ENCODE data around the gene RCAN1.

Gene RCAN1

DNA sequence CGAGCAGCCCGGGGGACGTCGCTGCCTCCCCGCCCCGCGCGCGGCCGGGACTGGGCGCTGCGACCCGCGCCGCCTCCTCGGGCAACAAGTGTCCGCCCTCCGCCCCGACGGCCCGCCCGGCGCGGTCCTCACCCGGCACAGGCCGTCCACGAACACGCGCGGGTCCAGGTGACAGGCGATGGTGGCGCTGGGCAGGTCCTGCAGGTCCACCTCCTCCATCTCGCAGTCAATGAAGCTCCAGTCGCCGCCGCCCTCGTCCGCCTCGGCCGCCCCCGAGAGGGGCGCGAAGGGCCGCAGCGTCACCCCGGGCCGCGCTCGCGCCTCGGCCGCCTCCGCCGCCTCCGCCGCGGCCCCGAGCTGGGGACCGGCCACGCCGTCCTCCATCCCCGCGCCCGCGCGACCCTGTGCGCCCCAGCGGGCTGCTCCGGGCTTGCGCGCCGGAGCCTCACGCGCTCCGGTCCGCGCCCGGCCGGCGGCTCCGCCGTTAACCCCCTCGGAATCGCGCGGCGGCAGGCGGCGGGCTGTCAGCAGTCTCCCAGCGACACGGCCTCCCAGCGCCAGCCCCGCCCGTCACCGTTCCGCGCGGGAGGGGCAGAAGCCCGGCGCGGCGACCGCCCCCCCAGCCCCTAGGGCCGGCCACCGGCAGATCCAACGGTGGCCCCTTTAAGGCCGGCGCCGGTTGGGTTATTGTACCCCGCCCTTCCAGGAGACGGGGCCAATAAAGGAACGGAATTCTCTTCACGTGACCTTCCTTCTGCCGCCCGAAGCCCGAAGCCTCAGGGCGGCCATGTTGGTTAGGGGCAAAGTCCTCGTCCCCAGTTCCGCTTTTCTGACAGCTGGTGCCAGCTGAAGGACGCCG lies at the start of gene RCAN1:
Gene RCAN1, minus strand, starts transcription at position 486 of the 859 bp plus-strand sequence. Its CDS starts 102 bp downstream, at position 384.
- DNase-seq, result peak; percentile 79

DNA sequence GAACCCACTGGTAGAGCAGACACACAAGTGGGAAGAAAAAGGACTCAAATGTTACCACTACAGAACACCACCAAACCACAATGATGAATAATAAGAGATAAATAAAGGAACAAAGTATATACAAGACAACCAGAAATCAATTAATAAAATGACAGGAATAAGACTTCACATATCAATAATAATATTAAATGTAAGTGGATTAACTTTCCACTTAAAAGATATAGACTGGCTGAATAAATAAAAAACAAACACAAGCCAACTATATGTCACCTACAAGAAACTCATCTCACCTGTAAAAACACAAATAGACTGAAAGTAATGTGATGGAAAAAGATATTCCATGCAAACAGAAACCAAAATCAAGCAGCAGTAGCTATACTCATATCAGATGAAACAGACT lies 46.9 kb upstream of the RCAN1 start:
- no peak for DNase-seq

DNA sequence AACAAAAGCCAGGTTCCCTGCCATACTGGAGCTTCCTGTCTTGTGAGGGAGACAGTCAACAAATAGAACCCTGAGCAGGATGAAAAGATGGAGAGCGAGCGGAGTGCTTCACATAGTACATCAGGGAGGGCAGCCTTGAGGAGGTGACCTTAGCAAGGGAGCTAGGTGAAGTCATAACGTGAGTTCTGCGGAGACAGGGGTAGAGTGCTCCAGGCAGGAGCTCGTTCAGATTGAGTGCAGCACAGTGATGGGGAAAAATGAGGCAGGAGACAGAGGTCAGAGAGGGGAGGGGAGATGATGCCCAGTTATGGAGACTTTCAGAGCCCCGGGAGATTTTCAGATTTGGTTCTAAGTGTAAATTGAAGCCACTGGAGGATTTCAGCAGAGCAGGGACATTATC lies 38.6 kb upstream of the RCAN1 start:
- no peak for DNase-seq

DNA sequence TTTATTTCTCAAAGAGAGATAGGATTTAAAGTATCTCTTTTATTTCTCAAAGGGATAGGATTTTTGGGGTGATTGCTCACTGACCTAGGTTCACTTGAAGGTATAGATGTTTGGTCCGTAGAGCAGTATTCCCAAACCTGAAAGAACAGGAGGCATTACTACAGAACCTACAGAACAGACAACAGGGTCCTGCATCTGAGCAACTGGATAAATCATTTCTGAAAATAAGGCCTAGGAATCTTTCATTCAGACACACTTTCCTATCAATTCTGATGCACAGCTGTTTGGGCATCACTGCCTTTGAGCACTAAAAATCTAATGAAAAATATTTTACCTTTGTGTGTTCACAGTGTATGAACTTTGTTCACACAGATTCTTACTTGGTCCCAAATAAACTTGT lies 36.7 kb upstream of the RCAN1 start:
- DNase-seq, result no peak

DNA sequence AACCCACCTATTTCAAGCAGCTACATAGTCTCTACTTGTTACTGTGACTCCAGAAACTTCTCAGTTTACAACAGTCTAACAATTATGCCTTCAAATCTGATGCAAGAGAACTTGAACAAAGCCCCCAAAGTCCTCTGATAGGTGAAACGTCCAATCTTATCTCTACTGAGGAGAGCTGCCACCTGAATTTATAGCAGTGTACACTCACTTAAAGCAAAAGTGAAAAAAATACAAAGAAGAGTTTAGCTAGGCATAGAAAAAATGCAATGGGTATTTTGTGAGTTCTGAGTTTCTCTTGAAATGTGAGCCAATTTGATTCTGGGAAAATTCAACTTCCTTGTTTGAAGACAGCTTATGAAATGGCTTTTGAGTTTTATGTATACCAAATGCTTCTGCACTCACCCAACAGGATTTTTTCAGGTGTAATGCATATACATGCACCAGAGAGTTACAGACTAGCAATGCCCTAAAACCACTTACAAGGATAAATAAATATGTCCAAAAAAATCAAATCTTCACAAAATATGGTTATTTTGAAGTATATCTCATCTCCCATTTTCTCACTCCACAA lies 36.0 kb upstream of the RCAN1 start:
- DNase-seq, result no peak

DNA sequence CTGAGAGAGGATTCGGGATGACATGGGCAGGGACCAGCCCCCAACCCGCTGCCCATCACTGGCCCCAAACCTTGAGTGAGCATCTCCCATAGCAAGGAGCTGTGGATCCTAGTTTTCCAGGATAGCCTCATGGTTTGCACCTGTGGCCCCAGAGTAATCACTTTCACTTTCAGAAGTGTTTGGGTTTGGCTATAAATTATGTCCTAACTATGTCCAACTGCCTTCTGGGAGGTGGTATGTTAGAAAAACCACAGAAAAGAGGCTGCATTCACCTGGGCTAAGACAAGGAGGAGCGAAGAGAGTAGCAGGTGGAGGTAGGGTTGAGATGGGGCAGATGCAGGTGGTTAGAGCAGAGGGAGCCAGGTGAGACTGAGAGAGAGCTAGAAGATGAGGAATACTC lies 34.5 kb upstream of the RCAN1 start:
- no peak for DNase-seq

DNA sequence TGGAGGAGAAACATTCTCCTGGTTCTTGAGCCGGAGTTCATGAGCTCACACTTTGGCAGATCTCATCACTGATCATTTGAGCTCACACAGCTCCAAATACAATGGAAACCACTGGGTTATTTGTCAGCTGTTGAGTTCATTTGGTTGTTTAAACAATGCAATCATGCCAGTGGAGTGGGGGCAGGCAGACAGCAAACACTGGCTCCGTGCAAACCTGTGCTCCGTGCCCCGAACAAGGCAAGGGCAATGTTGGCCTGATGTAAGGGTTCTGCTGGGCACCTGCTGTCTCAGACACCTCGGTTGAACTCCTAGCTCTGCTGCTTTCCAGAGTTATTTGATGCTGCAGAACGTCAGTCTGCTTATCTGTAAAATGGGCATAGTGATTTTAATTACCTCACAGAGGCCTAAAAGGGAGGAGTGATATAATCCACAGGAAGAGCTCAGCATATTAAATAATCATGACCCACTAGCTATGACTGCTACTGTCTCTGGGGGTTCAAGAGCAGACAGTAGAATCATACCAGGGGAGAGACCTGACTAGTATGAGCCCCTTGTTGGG lies 33.9 kb upstream of the RCAN1 start:
- no peak for DNase-seq

DNA sequence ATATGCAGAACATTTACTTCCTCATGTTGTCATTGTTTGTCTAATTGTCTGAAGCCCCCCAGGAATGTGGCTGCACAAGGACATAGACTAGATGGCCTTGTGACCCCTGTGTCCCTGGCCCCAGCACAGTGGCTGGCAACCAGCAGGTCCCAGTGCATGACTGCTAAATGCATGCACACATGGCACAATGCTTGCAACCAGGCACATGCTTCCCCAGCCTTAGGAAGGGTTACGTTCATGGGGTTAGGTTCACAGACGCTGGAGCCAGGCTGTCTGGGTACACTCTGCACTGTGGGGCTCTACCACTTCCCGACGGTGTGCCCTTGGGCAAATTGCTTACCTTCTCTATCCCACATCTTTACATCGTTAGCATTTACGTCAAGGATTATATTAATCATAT lies 32.6 kb upstream of the RCAN1 start:
- DNase-seq, result no peak

DNA sequence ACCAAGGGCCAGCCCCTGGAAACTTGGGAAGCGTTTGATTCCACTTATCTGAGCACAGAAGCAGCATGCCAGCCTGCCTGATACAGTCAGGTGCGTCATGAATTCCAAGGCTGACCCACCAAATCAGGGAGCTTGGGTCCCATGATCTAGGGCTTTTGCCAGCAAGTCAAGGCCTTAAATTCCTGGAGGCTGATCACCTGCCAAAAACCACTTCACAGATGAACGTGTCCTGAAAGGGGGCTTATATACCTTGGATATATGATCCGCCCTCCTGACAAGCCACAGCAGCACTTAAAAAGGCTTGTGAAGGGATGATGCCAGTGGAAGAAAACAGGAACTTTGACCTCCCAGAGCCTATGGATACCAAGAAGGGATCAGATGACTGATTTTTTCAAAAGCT lies 29.9 kb upstream of the RCAN1 start:
- no peak for DNase-seq

DNA sequence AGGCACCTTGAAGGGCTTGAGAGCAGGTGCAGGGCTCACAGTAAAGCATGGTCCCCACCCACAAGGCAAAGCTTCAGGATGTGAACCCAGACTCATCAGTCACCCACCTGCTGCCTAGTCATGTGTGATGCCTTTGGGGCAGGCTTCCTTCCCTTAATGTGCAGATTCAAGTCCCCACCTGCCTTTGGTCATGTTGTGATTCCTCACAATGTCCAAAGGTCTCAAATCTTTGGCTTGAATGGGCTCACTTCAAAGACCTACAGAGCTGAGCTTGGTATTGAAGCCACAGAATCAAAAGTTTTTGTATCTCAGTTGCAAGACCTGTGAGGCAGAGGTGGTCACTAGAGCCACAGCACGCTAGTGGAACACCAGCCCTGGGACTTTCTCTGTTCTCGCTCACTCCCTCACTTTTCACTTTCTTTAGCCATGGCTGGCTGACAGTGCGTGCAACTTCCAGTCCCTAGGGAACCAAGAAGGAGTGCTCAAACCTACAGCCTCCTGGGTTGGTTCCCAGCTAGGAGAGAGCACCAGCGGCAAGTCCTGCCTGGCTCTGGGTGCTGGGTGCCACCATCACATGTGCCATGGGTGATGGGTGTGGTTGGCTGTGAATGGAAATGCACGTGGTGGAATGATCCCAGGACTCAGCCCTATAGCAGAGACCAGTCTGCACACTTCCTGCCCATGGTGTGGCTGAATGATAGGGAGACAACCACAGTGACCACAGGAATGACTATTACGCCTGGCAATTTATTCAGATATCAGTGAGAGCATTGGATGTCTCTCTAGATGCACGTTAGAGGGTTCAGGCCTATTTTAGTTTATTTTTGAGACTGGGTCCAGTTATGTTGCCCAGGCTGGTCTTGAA lies 27.5 kb upstream of the RCAN1 start:
- no peak for DNase-seq

DNA sequence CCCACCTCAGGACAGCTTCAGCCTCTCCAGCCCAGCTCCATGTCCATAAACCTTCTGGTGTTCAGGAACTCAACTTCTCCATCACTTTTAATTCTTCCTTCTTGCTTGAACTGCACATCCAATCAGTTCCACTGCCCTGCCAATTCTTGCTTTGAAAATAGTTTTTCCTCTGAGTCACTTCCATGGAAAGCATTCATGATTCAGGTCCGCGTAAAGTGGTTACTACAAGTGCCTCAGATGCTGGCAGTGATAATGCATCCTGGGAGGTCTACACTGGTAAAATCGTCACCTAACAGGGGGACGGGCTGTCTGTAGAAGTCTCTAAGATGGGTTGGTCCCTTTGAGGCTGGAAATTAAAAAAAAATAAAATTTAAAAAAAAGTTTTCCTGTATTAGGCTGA lies 25.9 kb upstream of the RCAN1 start:
- DNase-seq, result no peak

DNA sequence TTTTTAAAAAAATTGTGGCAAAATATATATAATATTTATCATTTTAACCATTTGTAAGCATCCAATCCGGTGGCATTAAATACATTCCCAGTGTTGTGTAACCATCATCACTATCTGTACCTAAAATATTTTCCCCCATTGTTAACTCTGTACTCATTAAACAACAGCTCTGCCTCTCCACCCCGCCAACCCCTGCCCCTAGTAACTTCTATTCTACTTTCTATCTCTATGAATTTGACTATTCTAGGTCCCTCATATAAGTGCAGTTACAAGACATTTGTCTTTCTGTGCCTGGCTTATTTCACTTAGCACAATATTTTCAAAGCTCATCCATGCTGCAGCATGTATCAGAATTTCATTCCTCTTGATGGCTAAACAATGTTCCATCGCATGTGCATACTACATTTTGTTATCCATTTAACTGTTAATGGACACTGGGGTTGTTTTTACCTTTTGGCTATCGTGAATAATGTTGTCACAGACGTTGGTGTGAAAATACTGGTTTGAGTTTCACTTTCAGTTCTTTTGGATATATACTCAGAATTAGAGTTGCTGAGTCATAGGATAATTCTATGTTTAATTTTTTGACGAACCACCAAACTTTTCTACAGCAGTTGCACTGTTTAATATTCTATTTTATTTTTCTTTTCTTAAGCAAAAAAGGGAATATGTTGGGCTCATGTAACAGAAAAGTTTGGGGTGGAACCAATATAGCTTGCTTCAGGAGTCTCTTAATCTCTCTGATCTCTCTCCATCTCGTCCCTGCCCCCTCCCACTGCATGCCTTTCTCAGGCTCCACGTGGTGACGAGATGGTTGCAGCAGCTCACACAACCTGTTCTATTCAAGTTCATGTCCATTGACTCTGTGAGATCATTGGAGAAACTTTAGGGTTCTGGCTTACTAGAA lies 25.2 kb upstream of the RCAN1 start:
- DNase-seq, result no peak

DNA sequence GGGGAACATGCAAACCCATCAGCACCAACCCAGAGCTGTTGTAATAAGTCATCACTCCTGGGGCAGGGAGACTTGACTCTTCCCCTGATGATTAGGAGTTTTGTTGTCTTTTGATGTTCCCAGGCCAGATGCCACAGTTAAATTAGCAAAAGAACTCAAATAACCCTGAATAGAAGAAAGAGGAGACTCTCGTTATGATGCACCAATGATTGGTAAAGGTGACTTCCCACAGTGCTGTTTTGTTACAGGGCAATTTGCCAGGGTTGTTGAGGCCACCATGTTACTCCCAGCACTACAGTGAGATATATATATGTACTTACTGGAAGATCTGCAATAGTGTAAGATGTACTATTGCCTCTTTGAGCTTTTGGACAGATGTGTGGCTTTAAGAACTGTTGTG lies 24.3 kb upstream of the RCAN1 start:
- DNase-seq, result no peak

DNA sequence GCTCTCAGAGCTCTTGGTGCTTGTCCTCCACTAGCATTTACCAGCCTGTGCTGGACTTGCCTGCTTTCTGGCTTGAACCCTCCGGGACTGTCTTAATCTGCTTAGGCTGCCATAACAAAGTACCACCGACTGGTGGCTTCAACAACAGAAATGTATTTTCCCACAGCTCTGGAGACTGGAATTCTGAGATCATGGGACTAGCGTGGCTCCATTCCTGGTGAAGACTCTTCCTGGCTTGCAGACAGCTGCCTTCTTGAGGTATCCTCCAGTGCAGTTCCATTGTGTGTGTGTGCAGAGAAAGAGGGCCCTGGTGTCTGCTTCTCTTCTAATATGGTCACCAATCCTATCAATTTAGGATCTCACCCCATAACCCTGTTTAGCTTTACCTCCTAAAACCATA lies 22.0 kb upstream of the RCAN1 start:
- DNase-seq, result no peak

DNA sequence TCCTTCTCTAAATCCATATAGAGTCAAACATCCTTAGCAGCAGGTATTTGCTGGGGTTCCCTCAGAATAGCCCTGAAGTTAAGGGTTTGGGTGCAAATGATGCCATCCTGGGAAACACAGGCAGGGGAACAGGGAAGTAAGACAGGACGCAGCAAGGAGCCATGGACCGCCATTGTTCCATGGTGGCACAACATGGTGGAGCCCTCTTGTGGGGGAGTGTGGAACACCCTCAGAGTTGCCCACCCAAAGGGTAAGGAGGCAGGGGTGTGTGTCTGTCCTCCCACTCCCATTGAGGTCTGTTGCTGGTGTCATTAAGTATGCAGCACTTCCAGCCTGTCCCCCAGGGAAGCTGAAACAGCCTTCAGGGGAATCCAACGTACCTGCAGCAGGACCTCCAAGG lies 20.4 kb upstream of the RCAN1 start:
- no peak for DNase-seq

DNA sequence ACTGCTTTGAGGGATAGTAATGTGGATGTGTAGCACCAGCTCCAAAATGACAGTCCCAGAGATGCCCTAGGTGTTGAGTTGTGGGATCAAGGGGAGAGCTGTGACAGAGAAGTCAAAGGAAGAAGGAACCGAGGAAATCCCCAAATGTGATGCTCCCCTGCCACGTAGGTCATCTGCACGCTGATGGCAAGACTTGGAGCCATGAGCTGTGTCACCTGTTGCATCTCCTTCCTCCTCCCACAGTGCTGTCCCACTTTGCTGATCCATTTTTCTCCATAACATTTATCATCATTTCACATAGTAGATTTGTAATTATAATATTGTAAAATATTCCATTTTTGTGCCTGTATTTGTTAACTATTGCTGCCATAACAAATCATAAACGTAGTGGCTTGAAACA lies 17.6 kb upstream of the RCAN1 start:
- no peak for DNase-seq

DNA sequence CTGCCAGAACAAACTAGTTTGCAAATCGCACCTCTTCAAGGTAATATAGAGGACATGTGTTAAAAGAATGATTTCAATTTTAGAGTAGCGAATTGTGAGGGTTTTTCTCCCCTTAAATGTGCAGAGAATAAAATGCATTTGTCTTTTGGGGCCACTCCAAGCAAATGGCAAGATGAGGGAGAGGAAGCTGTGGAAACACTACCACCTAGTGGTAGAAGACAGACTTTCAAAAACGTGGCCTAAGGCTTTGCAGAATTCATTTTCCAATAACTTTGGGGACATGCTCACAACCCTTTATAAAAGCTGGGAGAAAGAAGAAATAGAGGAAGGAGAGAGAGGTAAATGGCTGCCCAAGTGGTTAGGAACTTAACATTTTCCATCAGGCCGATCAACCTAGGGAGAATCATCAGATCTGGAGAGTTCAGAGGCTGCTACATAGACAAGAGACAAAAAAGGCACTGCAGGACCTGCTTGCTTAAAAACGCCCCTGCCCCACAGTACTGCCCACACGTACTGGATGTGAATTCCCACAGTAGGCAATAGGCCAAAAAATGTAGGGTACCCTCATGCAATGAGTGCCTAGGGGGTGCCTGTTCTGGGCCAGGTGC lies 15.7 kb upstream of the RCAN1 start:
- DNase-seq, result no peak

DNA sequence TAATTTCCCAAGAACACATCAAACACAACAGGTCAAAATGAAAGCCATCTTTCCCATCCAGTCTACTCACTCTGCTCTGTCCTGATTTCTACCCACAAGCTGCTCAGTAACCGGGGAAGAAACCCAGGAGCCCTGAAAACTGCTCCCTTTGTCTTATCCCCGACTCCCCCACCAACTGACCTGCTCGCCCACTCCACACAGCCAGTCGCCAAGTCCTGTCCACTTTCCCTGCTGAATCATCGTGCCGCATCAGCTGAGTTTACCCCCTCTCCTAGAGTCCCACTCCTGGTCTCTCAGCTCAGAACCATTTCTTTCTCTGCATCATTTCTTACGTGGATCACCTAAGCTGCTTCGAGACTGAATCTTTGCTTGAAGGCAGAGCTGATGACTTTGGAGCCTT lies 11.2 kb upstream of the RCAN1 start:
- no peak for DNase-seq

DNA sequence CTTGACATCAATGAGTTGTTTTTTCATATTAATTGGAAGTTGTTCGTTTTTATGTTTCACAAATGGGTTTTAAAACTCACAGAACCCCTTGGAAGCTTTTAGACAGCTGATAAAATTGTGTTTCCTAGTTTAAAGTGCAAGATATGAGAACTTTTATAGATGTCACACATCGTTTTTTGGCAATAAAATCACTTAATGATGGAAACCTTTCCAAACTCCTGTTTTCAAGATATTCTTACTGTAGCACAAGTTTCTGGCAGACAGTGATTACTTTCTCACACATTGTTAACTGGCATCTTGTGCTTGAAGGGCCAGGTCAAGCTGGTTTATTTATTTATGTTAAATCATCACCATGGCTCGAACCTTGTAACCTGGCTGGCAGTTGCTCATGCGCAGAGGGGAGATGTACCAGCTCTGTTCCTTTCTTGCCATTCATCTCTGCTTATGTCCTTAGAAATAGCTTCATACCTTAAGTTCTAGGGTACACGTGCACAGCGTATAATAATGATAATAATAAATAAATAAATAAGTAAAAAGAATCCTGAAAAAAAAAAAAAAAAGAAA lies 10.2 kb upstream of the RCAN1 start:
- no peak for DNase-seq

DNA sequence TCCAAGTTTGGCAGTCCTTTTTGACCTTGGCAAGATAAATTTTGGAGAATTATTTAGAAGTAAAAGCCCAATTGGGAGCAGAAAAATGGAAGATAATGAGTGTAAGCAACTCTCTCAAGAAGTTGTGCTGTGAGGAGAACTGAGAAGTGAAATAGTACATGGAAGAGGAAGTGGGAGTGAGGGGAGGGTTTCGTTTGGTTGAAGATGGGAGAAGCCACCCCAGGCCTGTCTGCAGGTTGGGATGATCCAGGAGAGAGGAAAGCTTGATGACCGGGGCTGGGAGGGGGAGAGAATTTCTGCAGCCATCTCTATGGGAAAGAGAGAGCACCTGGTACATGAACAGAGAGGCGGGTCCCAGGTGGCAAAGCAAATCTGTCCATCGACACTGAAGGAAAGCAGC lies 8.6 kb upstream of the RCAN1 start:
- DNase-seq, result no peak

Measured in NCI-H1436 treated with DMSO at 0.1 percent for 48 hours (cell line).